Measurements from ENCODE around the gene BCL2L15.

GRCh38 chr1:113891631-113892220, 4.3 kb upstream of the BCL2L15 start:
- no peak for TF ChIP-seq CTCF (optimal IDR thresholded peaks at IDR 0.05 in 1 of 3, IDR thresholded peaks at IDR 0.05 in 1 of 3, conservative IDR thresholded peaks at IDR 0.05 in 1 of 3; ENCODE audit: extremely low read depth in 1 of 3, insufficient read depth in 2 of 3, low read length in 3 of 3)
- no peak for TF ChIP-seq EZH2 (IDR thresholded peaks at IDR 0.05; ENCODE audit: low read length)
